ENCODE data around the gene BBOF1.

Gene BBOF1

GRCh38 chr14:74034572-74034971, 15.4 kb downstream of the BBOF1 start:
- no peak for DNase-seq (ENCODE audit: low read depth)

DNA sequence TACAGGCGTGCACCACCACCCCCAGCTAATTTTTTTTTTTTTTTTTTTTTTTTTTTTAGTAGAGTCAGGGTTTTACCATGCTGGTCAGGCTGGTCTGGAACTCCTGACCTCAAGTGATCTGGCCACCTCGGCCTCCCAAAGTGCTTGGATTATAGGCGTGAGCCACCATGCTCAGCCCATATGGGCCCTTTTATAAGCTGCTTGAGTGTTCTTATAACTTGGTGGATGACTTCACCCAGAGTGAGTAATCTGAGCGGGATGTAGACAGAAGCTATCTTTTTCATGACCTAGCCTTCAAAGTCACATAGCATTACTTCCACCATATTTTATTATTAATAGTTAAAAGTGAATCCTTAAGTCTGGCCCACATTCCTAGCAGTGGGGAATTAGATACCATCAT, 16.4 kb downstream of the BBOF1 start:
- DNase-seq (ENCODE audit: low read depth), result no peak

GRCh38 chr14:74038020-74038859, 19.1 kb downstream of the BBOF1 start:
- no peak for DNase-seq (ENCODE audit: low read depth)

DNA sequence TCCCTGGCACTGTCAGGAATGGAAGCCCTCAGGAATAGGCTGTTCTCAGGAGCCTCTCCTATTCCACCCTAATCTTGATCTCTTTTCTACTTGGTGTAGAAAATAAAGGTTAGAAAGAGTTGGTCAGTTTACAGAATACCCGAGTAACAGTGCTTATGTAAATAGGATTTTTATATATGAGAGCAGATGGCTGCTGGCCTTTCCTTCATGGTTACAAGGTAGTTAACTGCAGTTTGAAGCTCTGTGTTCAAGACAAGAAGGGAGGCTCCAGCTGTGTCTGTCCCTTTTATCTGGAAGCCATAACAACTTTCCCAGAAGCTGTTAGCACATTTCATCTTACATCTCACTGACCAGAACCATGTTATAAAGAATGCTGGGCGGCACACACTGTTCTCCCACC, 23.1 kb downstream of the BBOF1 start:
- DNase-seq (ENCODE audit: low read depth), result no peak

DNA sequence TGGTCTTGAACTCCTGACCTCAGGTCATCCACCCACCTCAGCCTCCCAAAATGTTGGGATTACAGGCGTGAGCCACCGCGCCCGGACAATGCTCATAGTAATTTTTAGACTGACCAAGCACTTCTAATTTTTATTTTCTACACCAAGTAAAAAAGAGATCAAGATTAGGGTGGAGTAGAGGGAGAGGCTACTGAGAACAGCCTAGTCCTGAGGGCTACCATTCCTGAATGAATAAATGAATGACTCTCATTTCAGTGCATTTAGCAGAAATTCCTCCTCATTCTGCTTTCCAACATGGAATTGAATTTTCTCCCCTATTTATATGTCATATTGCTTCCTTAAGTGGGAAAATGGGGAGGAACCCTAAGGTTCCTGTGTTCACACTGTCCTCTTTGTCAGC, 26.4 kb downstream of the BBOF1 start:
- DNase-seq (ENCODE audit: low read depth), result no peak

- DNase-seq (ENCODE audit: low read depth), result no peak
These were observed 29.1 kb downstream of the BBOF1 start for GRCh38 chr14:74048281-74048680.

DNA sequence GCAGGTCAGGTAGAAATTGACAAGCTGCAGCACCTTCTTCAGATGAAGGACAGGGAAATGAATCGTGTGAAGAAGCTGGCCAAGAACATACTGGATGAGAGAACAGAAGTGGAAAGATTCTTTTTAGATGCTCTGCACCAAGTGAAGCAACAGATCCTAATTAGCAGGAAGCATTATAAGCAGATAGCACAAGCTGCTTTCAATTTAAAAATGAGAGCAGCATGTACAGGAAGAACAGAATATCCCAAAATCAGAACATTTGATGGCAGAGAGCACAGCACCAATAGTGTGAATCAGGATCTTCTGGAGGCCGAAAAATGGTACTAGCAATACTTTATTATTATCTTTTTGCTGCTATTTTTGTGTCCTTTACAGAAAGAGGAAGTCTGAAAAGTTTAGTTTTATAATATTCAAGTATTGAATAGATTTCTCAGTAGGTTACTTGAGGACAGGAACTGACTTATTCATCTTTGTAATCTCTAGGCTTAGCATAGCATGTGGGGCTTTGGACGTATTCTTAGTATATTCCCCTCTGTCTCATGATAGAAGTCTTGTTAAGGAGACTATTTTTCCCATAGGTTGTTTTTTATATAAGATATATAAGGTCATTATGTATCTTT, 30.8 kb downstream of the BBOF1 start:
- DNase-seq (ENCODE audit: low read depth), result no peak

DNA sequence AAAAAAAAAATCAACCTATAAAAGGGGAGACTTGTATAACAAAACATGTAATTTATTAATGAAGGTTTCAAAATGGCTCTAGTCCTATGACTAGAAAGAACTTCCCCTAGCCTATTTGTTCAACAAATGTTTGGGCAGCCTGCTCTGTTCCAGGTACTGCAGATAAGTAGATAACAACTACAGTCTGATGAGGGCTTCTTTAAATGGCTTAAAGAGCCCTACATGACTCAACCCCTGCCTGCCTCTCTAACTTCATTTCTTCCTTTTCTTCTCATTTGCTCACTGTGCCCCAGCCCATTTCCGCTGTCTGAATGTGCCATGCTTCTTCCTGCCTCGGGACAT, 43.6 kb downstream of the BBOF1 start:
- no peak for DNase-seq (ENCODE audit: low read depth)

- no peak for DNase-seq (ENCODE audit: low read depth)
These were observed 45.3 kb downstream of the BBOF1 start for GRCh38 chr14:74064426-74064825.

- DNase-seq (ENCODE audit: low read depth), result no peak
These were observed 45.7 kb downstream of the BBOF1 start for GRCh38 chr14:74064883-74065282.

DNA sequence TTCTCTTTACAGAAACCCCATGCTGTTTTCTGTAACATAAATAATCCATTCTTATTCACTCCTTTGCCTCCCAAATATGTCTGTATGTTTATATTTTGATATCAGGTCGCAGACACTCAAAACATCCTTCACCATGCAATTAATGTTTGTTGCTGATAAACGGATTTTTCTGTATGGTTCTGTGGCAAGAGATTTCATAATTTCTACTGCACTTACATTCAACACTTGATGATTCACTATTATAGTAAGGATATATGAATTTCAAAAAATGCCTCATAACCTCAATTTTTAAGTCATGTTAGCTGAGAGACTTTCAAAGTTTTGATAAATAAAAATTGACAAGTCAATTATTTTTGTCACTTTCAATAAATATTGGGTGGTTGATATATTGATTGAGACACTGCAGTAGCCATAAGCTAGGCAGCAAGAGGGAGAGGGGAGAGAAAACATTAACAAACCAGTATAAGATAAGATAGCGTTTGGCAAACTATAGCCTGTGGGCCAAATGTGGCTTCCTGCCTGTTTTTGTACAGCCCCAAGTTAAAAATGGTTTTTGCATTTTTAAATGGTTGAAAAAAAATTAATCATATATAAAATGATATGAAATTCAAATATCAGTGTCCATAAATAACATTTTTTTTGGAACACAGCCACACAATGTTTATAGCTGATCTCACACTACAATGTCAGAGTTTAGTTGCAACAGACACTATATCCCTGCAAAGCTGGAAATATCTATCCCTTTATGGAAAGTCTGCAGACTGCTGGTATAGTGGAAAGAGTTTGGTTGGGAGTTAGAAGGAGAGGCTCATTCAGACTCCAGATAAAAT, 46.8 kb downstream of the BBOF1 start:
- no peak for DNase-seq (ENCODE audit: low read depth)

DNA sequence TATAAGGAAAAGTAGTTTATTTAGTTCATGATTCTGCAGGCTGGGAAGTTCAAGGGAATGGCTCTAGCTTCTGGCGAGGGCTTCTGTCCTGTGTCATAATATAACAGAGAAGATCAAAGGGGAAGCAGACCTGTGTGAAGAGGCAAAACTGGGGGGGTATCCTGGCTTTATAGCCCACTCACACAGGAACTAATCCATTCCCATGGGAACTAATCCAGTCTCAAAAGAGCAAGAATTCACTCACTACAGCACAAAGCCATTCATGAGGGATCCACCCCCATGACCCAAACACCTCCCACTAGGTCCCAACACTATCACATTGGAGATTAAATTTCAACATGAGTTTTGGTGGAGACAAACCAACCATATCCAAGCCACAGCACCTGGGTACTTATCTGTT, 58.3 kb downstream of the BBOF1 start:
- no peak for DNase-seq (ENCODE audit: low read depth)

DNA sequence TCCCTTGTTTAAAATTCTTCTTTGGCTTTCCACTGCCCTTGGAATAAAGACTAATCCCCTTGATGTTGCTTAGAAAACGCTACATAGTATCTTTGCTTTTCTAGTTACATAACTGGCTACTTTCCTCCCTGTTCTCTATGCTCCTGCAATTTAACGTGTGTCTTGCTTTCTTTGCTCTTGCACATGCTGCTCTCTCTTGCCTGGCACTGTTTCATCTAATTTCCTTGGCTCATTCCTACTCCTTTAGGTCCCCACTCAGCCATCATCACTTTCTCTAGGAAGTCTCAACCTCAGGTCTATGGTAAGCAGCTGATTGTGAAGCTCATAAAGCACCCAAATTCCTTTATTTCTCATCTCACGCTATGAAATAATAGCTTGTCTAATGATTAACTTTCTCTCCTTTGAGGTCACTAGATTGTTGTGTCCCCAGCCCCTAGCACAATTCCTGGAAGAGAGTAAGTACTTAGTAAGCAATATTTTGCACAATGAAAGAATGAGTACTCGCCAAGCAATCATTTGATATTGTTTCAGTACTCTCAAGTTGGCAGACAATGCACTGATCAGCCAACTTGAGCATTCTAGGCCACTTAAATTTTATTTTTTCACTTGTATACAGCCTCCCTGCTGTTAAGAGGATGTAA, 61.8 kb downstream of the BBOF1 start:
- no peak for DNase-seq (ENCODE audit: low read depth)

DNA sequence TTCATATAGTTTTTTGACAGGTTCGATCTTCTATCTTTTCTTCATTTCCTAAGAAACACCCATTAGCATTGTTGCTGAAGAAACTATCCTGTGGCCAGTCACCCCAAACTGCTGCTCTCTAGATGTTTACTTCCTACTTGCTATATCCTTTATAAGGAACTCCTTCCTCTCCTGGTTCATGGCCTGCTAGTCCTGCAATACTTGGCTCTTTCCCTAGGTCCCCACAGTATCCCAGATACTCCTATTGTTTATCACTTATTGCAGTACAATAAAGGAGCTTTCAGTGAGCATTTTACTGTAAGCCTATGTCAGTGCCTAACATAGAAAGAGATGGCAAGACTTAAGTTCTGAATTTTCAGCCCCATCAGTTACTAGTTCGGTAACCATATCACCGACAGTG, 62.3 kb downstream of the BBOF1 start:
- no peak for DNase-seq (ENCODE audit: low read depth)

DNA sequence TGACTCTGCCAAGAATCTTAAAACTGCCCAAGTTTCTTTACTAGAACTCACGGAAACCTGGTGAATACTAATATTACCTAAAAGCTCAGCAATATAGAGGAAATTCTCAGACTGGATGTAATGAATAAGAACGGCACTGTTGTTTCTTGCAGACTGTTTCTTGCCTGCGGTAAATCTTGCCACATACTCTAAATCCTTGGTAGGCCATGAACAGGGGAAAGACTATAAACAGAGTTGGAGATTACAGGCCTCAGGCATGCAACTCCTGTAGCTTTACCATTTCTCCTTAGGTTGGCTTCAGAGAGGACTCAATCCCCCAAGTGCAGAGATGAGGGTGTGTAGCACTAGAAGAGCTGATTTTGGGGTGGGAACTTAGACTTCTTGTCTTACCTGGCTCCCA, 64.0 kb downstream of the BBOF1 start:
- DNase-seq (ENCODE audit: low read depth), result no peak

DNA sequence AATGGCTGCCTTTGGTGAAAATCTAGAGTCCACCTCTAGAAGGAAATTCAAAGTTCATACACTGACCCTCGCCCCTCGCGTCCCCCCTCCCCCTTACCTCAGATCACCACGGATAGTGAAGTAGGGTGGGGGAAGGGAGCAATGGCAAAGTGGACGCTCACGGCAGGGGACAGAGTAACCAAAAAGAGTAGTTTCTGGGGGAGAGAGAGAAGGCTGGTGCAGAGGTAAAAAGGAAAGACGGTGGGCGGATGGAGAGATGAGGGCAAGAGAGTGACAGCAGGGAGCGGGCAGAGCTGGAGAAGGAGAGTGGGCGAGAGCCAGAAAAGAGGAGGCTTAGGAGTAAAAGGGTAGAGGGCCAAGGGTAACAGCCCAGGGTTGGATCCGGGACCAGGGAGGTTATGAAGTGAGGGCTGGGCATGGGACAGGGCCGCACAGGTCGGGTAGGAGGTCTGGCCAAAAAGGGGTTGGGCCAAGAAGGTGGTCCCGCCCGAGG, 64.7 kb downstream of the BBOF1 start:
- DNase-seq (ENCODE audit: low read depth), result no peak

DNA sequence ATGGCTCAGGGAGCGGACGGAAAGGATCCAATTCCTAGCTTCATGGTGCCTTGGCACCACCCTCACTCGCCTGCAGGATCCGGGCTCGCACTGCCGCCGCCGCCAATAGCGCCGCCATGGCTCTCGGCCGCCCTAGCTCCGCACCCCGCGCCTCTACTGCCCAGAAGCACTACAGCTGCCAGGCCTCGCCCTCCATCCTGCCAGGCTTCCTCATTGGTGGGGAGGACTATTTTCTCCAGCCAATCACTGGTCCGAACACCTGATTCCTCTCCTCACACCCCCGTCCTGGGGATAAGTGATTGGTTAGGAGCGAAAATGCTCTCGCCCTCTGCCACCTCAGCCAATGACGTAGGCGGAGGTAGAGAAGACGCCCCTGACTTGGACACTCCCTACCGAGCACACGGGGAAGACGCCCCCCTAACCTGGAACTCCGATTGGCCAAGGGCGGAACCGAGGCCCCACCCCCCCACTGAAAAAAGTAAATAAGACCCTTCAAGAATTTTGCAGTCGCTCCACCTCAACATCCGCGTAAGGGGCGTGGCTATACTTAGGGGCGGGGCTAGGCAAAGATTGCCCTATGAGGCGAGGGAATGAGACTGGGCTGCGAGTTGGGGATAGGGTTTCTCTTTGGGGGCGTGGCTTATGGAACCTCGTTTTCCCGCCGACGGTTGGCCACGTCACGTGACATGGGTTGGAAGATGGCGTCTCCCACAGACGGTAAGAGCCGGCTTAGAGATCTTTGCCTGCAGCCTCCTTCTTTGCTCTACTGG, 65.3 kb downstream of the BBOF1 start, which contains the start of the genes ALDH6A1 and LIN52:
TSS of gene ALDH6A1 (minus strand) at position 177 of the 770 bp plus-strand sequence. CDS start at position 118, 59 bp downstream.
TSS of gene LIN52 (plus strand) at position 680 of the 770 bp plus-strand sequence. CDS start at position 699, 19 bp downstream.
- DNase-seq (ENCODE audit: low read depth), result peak; percentile 100

DNA sequence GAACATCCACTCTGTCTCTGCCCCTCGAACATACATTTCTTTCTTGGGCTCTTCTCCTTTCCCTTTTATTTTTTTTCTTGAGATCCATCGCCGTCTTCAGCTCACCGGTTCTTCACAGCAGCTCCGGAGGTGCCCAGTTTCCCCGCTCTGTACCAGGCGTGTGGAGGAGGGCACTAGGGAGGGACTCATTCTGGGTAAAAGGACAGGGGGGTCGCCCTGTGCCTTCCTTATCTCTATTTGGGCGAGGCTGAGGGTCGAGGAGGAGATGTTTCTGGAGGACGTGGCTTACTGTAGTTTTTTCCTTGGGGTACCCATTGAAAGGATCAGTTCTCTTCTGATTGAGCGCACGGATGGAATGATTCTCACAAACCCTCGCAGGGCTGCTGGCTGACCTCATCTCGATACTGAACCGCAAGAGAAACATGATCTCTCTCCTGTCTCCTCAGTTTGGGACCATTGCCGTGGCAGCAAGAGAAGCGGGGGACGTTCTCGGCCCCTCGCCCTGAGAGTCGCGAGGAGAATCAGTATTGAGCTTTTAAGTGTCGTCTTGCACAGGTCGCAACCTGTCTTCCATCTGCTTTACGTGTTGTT, 66.0 kb downstream of the BBOF1 start:
- no peak for DNase-seq (ENCODE audit: low read depth)

- no peak for DNase-seq (ENCODE audit: low read depth)
These were observed 66.7 kb downstream of the BBOF1 start for GRCh38 chr14:74085828-74086227.

- DNase-seq (ENCODE audit: low read depth), result no peak
These were observed 70.3 kb downstream of the BBOF1 start for GRCh38 chr14:74089251-74090020.
